ENCODE results near the gene CAMTA1.

DNA sequence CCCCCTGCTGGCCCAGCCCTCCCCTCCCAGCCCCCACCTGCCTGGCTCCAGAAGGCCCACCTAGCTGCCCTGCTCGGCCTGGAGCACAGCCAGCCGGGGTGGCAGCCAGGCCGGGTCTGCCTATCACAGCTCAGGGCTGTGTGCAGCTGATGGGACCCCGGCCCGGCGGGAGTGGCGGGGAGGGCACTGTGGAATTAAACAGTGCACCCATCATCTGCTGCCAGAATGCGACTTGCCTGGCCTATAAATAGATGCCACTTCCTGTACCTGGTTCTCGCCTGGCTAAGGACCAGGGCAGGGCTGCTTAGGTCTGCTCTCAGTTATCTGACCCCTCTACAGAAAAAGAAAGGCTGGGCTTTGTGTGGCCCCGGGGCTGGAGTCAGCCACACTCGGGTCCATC is 887.6 kb downstream of the CAMTA1 start:
- TF ChIP-seq, protein P1, sequence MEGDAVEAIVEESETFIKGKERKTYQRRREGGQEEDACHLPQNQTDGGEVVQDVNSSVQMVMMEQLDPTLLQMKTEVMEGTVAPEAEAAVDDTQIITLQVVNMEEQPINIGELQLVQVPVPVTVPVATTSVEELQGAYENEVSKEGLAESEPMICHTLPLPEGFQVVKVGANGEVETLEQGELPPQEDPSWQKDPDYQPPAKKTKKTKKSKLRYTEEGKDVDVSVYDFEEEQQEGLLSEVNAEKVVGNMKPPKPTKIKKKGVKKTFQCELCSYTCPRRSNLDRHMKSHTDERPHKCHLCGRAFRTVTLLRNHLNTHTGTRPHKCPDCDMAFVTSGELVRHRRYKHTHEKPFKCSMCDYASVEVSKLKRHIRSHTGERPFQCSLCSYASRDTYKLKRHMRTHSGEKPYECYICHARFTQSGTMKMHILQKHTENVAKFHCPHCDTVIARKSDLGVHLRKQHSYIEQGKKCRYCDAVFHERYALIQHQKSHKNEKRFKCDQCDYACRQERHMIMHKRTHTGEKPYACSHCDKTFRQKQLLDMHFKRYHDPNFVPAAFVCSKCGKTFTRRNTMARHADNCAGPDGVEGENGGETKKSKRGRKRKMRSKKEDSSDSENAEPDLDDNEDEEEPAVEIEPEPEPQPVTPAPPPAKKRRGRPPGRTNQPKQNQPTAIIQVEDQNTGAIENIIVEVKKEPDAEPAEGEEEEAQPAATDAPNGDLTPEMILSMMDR (IDR thresholded peaks at IDR 0.05), result no peak
- TF ChIP-seq EP300 (IDR thresholded peaks at IDR 0.05), result no peak
- no peak for TF ChIP-seq POLR2A (IDR thresholded peaks at IDR 0.05)
